SH-SY5Y (cell line): ENCODE measurements around the gene CELA1.

Experiments used
- GATA2 ChIP-seq: IDR thresholded peaks from 2 replicates; pipeline ENCODE4 v1.6.1; 2011; ENCODE audit warnings: mild to moderate bottlenecking, low read depth, low read length
- GATA3 ChIP-seq: IDR thresholded peaks from 2 replicates; pipeline ENCODE4 v1.6.1; 2011; ENCODE audit warnings: low read depth, mild to moderate bottlenecking, low read length, moderate library complexity

The CELA1 gene

GRCh38 chr12:51346581-51346980 is at the start of gene CELA1:
CELA1 (minus strand) TSS chr12:51346679; CDS start chr12:51346638, 41 bp downstream.
- TF ChIP-seq GATA2 (no peak), GATA3 (no peak)

DNA sequence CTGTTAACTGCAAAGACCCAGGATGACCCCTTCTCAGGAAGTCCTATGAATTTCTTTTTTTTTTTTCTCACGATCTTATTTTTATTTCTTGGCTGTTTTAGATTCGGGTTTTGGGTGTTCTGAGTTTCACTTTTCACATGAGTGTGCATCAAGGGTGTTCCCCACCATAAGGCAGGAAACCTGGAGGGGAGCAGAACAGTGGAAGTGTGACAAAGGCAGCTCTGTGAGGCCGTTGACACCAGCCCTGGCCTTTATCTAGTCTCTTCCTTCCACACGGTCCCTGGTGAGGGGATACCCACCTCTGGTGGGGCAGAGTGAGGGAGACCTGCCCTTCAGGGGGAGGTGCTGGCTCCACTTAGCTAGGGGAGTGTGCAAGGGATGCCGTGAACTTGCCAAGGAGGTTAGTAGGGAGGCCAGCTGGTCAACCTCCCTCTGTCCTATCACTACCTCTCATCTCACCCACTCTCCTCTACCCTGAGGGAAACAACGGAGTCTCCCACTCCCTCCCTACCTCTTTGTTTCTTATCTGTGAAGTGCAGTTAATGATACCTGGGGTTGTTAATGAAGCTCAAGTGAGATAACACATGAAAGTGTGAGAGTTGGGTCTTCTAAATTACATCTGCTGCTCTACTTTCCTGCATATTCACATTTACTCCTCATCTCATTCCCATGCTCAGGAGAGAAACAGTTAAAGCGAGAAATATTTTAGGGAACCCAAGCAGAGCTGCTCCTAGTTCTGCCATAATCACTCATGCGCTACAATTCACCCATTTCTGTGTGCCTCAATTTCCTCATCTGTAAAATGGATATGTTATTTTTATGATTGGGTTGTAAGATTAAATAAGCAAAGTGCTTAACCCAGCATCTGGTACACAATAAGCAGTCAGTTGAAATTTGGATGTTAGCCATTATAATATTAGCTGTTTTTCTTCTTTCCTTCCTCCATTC is 49.1 kb upstream of the CELA1 start:
- TF ChIP-seq GATA2 (peak; percentile 89), GATA3 (peak; percentile 57; the same call in 1 of the 2 replicates)

GRCh38 chr12:51393676-51394545 is 47.4 kb upstream of the CELA1 start:
- TF ChIP-seq GATA3 (no peak), GATA2 (no peak)

DNA sequence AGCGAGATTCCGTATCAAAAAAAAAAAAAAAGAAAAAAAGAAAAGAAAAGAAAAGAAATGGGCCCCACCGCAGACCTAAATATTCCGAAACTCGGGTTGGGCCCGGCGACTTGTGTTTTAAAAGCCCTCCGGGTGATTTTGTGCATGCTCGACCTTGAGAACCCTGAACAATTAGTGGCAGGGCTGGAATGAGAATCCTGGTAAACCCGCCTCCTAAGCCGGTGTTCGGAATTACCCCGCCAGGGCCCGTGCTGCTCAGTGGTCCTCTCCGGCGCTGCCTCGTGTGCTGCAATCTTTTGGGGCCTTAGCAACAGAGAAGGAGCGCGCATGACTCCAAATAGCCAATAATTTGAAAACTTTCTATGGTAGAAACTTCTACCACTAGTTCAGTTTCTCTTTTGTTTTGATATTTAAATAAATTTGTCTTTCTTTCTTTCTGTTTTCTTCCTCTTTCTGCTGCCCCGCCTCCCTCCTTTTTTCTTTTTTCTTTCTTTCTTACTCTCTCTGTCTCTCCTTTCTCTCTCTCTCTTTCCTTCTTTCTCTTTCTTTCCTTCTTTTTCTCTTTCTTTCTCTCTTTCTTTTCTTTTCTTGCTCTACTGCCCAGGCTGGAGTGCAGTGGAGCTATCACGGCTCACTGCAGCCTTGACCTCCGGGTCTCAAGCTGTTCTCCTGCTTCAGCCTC is 46.2 kb upstream of the CELA1 start:
- TF ChIP-seq GATA3 (no peak), GATA2 (no peak)

DNA sequence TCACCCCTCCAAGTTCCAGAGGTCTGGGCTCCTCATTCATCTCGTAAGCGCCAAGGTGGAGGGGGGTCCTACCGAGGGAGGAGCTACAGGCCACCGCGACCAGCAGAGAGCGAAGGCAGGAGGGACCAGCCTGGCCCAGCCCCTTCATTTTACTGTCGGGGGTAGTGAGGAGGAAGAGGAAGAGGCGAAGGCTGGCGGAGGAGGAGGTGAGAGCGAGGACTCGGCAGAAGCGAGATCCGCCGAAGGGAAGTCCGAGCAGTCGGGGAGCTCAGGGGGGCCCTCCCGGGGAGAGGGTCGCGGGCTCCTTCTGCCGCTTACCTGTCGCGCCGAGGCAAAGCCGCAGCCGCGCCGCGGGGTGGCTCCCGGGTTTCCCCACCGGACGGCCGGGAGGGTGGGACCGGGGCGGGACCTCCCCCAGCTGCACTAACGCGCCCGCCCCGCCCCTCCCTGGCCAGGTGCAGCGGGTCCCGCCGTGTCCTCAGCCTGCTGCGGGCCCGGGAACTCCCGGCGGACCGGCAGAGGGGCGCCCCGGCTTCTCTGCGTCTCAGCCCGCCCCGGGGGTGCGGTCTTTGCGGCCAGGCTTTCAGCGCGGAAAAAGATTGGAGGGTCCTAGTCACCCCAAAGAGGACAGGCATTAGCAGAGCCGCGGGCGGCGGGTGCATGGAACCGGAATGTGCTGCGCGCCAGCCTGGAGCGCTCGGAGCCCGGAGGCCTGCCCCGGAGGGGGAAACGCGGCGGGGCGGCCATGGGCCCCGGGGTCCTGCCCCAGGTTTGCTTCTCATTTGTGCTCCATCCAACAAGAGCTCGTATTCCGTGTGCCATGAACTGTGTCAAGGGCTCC is 45.0 kb upstream of the CELA1 start, which contains the start of gene GALNT6:
Gene GALNT6 (minus strand): TSS at position 124 of the 841 bp plus-strand sequence. CDS start 11,625 bp downstream, outside the sequence.
- no peak for TF ChIP-seq GATA2
- TF ChIP-seq GATA3 = no peak

- TF ChIP-seq GATA3 = no peak
- TF ChIP-seq GATA2 = no peak
These were observed 44.4 kb upstream of the CELA1 start for GRCh38 chr12:51390891-51391282.

- TF ChIP-seq GATA2 (no peak), GATA3 (no peak)
These were observed 44.0 kb upstream of the CELA1 start for GRCh38 chr12:51390457-51390856.

- TF ChIP-seq GATA3 (no peak), GATA2 (no peak)
These were observed 43.0 kb upstream of the CELA1 start for GRCh38 chr12:51389302-51389999.

DNA sequence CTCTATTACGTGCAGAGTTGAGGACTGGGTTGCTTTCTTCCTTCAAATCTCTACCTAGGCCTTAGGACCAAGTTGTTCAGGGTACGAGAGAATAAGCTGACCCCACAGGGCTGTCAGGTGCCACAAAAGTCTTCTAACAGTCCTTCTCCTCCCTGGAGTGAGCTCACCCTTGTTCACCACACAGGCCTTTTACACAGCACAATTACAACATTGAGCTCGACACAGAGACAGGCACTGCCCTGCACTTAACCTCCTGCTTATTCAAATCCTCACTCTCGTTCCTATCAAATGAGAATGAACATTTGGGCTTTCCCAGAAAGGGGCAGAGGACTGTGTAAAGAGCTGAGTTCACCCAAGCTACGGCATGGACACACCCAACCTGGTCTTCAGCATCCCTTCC is 42.4 kb upstream of the CELA1 start:
- TF ChIP-seq GATA3 (no peak), GATA2 (no peak)

DNA sequence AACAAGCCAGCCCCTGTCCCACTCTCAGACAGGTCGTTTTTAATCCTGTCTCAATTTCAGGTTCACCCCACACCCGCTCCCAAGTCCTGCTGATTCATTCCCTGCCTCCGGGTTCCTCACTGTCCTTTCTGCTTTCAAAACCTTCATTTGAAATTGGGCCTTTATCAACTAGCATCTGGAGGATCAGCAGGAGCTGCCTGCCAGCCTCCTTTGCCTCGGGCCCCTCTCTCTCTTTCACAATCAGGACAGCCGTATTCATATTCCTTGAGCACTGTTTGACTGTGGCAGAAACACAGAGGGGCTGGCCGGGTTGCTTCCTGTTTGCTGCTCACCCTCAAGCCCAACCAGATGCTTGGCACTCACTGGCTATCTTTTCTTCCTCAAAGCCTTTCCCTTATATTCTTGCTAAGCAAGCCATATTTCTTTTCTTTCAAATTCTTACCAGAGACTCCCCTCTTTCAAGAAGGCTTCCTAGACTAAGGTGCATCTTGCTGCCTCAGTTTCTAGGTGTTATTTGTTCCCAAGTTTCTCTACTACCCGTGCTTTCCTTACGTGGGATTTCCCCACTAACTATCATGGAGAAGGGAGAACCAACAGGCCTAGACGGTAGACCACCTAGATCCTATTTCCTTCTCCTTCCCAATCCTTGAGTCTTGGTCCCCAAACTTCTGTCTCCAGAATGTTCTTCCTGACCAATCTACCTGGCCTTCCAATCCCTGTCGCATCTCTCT is 41.8 kb upstream of the CELA1 start:
- TF ChIP-seq GATA3 (peak; percentile 58), GATA2 (peak; percentile 96)

- TF ChIP-seq GATA2 (no peak), GATA3 (no peak)
These were observed 39.9 kb upstream of the CELA1 start for GRCh38 chr12:51386351-51386750.

GRCh38 chr12:51383269-51383905 is 36.9 kb upstream of the CELA1 start:
- TF ChIP-seq GATA2 (no peak), GATA3 (no peak)
